ENCODE measurements around the gene OSBPL5.

Gene OSBPL5

DNA sequence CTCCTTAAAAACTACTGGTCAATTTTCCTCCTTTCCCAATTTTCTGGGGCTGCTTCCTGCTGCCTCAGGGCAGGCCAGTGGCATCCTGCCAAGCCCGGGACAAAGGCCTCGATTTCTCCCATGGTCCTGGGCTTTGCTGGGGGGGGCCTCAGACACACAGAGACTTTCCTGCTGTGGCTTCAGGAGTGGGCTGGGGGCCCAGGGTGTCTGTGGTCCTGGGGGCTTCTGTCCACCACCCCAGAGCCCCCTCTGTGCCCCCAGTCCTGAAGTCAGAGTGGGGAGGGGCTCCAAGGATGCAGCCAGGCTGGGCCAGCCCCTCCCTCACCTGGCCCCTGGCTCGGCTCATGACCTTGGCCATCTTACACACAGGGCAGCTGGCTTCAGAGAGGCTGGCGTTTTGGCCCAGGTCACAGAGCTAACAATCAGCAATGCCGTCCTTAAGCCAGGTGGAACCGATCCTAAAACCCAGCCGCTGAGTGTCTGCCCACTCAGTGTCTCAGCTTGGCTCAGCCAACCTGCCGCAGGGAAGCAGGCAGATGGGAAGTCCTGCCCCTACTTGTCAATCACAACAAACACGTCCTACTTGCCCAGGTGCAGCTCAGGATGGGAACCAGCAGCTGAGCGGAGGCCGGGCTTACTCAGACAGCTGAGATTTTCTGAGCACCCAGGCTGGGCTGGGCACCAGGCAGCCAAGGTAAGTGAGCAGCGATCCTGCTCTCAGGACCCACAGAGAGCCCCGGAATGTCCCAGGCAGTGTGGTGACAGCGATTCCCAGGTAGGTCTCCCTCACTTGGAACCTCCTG is 34.6 kb downstream of the OSBPL5 start:
- TF ChIP-seq, protein P1, sequence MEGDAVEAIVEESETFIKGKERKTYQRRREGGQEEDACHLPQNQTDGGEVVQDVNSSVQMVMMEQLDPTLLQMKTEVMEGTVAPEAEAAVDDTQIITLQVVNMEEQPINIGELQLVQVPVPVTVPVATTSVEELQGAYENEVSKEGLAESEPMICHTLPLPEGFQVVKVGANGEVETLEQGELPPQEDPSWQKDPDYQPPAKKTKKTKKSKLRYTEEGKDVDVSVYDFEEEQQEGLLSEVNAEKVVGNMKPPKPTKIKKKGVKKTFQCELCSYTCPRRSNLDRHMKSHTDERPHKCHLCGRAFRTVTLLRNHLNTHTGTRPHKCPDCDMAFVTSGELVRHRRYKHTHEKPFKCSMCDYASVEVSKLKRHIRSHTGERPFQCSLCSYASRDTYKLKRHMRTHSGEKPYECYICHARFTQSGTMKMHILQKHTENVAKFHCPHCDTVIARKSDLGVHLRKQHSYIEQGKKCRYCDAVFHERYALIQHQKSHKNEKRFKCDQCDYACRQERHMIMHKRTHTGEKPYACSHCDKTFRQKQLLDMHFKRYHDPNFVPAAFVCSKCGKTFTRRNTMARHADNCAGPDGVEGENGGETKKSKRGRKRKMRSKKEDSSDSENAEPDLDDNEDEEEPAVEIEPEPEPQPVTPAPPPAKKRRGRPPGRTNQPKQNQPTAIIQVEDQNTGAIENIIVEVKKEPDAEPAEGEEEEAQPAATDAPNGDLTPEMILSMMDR (IDR thresholded peaks at IDR 0.05; ENCODE audit: insufficient read depth, low read length, missing control alignments): no peak
- no peak for DNase-seq (ENCODE audit: low read depth, low spot score)
- ChIA-PET POLR2A (no interaction called here), CTCF (interaction anchor here (1.0 to 1.8 kb wide), 2 partner anchors 20 to 39 kb away, joined by 3 to 6 read pairs; no protein-coding TSS in a partner anchor)
- H3K4me3 ChIP-seq (ENCODE audit: low read depth, low read length): no peak overlapping the region

DNA sequence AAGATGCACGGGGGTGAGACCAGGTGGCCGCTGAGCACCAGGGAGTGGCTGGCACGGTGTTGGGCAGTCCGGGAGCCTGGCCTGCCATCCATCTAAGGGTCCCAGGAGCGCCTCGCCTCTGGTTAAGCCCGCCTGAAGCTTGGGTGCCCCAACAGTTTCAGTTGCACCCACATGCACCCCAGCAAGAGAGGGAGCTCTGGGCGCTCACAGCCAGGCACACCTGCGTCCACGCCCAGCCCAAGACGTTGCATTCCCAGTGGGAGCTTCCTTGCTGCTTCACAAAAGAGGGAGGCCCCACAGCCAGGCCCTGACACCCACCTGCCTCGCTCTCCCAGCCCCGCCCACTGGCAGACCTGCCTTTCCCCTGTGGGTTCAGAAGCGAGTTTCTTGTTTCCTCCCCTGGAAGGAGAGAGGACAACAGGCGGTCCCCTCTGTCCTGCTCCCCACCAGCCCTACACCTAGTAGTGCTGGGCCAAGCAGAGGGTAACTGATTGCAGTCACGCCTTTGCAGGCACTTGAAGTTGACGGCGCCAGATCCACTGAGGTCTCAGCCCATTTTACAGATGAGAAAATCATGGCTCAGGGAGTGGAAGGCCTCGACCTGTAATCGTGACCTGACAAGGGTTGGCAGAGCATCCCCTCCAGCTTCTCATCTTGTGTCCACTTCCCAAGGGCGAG is 35.4 kb downstream of the OSBPL5 start:
- CTCF ChIA-PET: interaction anchor here (1.0 to 1.8 kb wide), 3 partner anchors 19 to 38 kb away, joined by 3 to 6 read pairs (median 4); no protein-coding TSS in a partner anchor
- DNase-seq (ENCODE audit: low read depth, low spot score): no peak
- H3K4me3 ChIP-seq (ENCODE audit: low read depth, low read length): no peak overlapping the region
- POLR2A ChIA-PET: no interaction called here
- TF ChIP-seq, protein P1 (IDR thresholded peaks at IDR 0.05; ENCODE audit: insufficient read depth, low read length, missing control alignments): no peak

DNA sequence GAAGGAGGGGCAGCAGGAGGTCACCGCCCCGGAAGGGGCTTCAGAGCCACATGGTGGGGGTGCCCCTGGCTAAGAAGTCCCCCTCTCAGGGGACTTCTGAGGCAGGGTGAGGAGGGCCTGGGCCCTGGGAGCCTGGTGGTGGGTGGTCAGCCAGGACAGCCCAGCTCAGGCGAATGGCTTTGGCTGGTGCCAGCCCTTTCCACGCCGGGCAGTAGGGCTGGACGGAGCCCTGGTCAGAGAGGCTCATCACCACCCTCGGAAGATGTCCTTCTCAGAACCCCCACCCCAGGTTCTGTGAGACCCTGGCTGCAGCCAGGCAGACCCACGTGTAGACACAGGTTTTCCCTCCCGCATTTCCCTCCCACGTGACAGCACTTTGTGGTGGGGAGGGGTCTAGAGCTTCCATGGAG is 35.9 kb downstream of the OSBPL5 start:
- ChIA-PET POLR2A (no interaction called here), CTCF (interaction anchor here (1.1 to 1.8 kb wide), 2 partner anchors 19 to 38 kb away, joined by 4 to 6 read pairs; no protein-coding TSS in a partner anchor)
- no peak overlapping the region for H3K4me3 ChIP-seq (ENCODE audit: low read depth, low read length)
- no peak for DNase-seq (ENCODE audit: low read depth, low spot score)
- TF ChIP-seq, protein P1 (IDR thresholded peaks at IDR 0.05; ENCODE audit: insufficient read depth, low read length, missing control alignments): no peak

DNA sequence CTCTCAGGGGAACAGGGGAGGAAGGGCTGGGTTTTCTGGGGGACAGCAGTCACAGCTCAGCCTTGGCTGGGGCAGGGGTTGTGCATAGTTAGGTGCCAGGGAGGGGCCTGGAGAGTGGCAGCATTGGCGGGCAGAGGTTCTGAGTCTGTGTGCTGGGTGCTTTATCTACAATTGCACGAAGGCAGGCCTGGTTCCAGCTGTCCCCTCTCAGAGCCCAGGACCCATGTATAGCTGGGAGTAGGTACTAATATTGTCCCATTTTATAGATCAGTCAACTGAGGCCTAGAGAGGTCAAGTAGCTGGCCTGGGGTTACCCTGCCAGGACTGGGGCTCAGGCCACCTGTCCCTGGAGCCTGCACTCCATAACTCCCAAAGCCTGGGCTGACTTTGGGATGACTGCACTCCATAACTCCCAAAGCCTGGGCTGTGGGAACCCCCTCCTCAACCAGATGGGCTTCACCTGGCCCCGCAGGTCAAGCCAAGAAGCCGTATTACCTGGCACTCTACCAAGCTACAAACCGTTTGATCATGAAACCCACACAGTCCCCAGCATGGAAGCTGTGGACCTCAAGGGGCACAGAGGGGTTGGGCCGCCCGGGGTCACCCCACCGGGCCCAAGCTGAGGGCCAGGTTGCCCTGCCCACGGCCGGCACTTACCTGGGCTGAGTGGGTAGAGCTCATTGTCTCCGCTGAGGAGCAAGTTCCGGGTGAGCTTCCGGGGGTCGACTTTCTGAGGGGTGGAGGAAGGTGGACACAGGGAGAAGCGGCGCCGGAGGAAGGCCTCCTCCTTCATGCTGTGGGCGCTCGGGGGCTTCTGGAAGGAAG is 36.5 kb downstream of the OSBPL5 start:
- CTCF ChIA-PET: interaction anchor here (1.1 to 1.8 kb wide), 2 partner anchors 18 to 37 kb away, joined by 4 to 6 read pairs; no protein-coding TSS in a partner anchor
- POLR2A ChIA-PET: no interaction called here
- TF ChIP-seq, protein P1 (IDR thresholded peaks at IDR 0.05; ENCODE audit: insufficient read depth, low read length, missing control alignments): no peak

DNA sequence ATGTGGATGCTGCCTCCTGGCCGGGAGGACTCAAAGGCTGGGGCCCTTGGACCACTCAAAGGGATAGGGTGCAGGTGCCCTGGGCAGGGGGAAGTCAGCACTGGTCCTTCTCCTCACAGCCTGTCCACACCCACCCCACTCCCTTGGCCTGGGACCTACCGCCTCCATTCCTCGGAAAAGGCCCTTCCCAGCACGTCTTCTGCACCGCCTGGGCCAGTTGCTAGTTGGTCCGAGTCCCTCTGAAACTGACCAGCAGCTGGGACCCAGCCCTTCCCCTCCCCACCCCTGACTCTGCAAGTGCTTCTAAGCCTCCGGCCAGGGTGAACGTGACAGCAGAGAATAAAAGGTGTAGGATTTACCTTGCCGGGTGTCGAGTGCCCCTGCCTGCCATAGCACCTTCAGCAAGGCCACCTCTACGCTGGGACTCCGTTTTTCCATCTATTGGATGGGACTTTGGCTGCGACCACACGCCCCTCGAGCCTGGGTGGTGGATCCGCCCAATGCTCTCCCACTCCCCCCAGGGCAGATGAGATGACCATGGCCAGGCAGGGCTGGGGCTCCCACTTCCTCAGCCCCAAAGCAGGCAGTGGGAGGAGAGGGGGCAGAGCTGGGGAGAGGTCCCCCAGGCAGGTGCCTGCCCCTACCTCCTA is 37.3 kb downstream of the OSBPL5 start:
- ChIA-PET CTCF (no interaction called here), POLR2A (no interaction called here)
- no peak overlapping the region for H3K4me3 ChIP-seq (ENCODE audit: low read depth, low read length)
- TF ChIP-seq, protein P1 (IDR thresholded peaks at IDR 0.05; ENCODE audit: insufficient read depth, low read length, missing control alignments): no peak
- no peak for DNase-seq (ENCODE audit: low read depth, low spot score)

More for the DNA sequence above, 36.5 kb downstream of the OSBPL5 start:
- DNase-seq (ENCODE audit: low read depth, low spot score): no peak
- H3K4me3 ChIP-seq (ENCODE audit: low read depth, low read length): no peak overlapping the region
